ENCODE measurements around the gene DLX5. TPM values are rescaled to one million over a fixed set of nuclear protein-coding genes. Genes with fewer than 3 reads are reported as not detected.

DLX5 gene
- polyA plus RNA-seq, 1 donor (not counting 4 experiments of a cell fraction or from before 2014, with no cell fraction given), result 0.67 TPM

GRCh38 chr7:97001656-97002554 is 22.7 kb downstream of the DLX5 start:
- dilution Hi-C loops (cut with MboI; ENCODE audit: extremely low pct_ligation_motif_present, low sequenced_read_pairs), result no loop called here
- FAIRE-seq, result no peak

DNA sequence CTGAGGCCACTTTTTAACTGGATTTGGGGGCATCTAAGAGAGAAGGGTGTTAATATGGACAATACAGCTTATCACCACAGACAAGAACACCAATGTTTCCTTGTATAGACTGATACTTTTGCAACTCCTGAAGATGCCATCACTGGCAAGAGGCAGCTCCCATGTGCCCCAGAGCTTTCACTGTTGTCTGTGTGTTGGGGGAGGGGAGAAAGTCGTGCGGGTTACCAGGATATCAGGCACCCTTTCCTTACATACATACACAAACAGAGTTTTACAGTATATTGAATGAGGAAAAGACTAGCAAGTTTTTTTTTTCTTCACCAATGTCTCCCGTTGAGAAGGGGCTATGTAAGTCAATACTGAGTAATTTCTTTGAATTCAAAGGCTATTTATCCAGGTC is 23.4 kb downstream of the DLX5 start:
- H3K9me1 ChIP-seq (ENCODE audit: control insufficient read depth, extremely low read depth, insufficient read depth, low read length), result no peaks in the 10 kb centered on the region
- H3K36me3 ChIP-seq (ENCODE audit: control insufficient read depth in 2 of 2, extremely low read depth in 1 of 2, insufficient read depth in 2 of 2, low read length in 2 of 2), result no peaks in the 10 kb centered on the region
- H3K4me1 ChIP-seq (ENCODE audit: control insufficient read depth, extremely low read depth, insufficient read depth, low read length), result peaks cover 5% of the 10 kb centered on the region
- H3K27me3 ChIP-seq (ENCODE audit: control insufficient read depth, extremely low read depth, insufficient read depth, low read length), result peaks cover 93% of the 10 kb centered on the region
- FAIRE-seq (no peak), DNase-seq (ENCODE audit: low read depth, low spot score) (no peak)
- no peak overlapping the region for H3K4me2 ChIP-seq (ENCODE audit: control insufficient read depth, extremely low read depth, insufficient read depth, low read depth, low read length)
- TF ChIP-seq EZH2 (IDR thresholded peaks at IDR 0.05; ENCODE audit: low read length), result no peak
- no peak for TF ChIP-seq CTCF (optimal IDR thresholded peaks at IDR 0.05 in 1 of 3, IDR thresholded peaks at IDR 0.05 in 1 of 3, conservative IDR thresholded peaks at IDR 0.05 in 1 of 3; ENCODE audit: extremely low read depth in 1 of 3, insufficient read depth in 2 of 3, low read length in 3 of 3)
- no peak overlapping the region for H3K9ac ChIP-seq (ENCODE audit: control insufficient read depth, extremely low read depth, insufficient read depth, low read length)
- H2AFZ ChIP-seq (ENCODE audit: control insufficient read depth, low read length), result no peak overlapping the region
- dilution Hi-C loops (cut with MboI; ENCODE audit: extremely low pct_ligation_motif_present, low sequenced_read_pairs), result no loop called here
- no peak overlapping the region for H3K27ac ChIP-seq (ENCODE audit: control insufficient read depth, insufficient read depth, low read length)
- no peaks in the 10 kb centered on the region for H4K20me1 ChIP-seq (ENCODE audit: control insufficient read depth, extremely low read depth, insufficient read depth, low read length)
- no peaks in the 10 kb centered on the region for H3K79me2 ChIP-seq (ENCODE audit: control insufficient read depth, insufficient read depth, low read length)
- no peak overlapping the region for H3K4me3 ChIP-seq (ENCODE audit: control insufficient read depth in 2 of 3, extremely low read depth in 1 of 3, insufficient read depth in 2 of 3, low read depth in 1 of 3, low read length in 3 of 3)
- no peaks in the 10 kb centered on the region for H3K9me3 ChIP-seq (ENCODE audit: control insufficient read depth, low read depth, low read length)

More at GRCh38 chr7:97001656-97002554, 22.7 kb downstream of the DLX5 start:
- Histone ChIP-seq H2AFZ (ENCODE audit: control insufficient read depth, low read length) (no peak overlapping the region), H3K9ac (ENCODE audit: control insufficient read depth, extremely low read depth, insufficient read depth, low read length) (no peak overlapping the region), H3K27me3 (ENCODE audit: control insufficient read depth, extremely low read depth, insufficient read depth, low read length) (peaks cover 90% of the 10 kb centered on the region), H3K79me2 (ENCODE audit: control insufficient read depth, insufficient read depth, low read length) (no peaks in the 10 kb centered on the region), H3K27ac (ENCODE audit: control insufficient read depth, insufficient read depth, low read length) (no peak overlapping the region), H3K4me2 (ENCODE audit: control insufficient read depth, extremely low read depth, insufficient read depth, low read depth, low read length) (no peak overlapping the region), H3K36me3 (ENCODE audit: control insufficient read depth in 2 of 2, extremely low read depth in 1 of 2, insufficient read depth in 2 of 2, low read length in 2 of 2) (no peaks in the 10 kb centered on the region), H4K20me1 (ENCODE audit: control insufficient read depth, extremely low read depth, insufficient read depth, low read length) (no peaks in the 10 kb centered on the region), H3K9me3 (ENCODE audit: control insufficient read depth, low read depth, low read length) (no peaks in the 10 kb centered on the region), H3K9me1 (ENCODE audit: control insufficient read depth, extremely low read depth, insufficient read depth, low read length) (no peaks in the 10 kb centered on the region), H3K4me1 (ENCODE audit: control insufficient read depth, extremely low read depth, insufficient read depth, low read length) (peaks cover 5% of the 10 kb centered on the region), H3K4me3 (ENCODE audit: control insufficient read depth in 2 of 3, extremely low read depth in 1 of 3, insufficient read depth in 2 of 3, low read depth in 1 of 3, low read length in 3 of 3) (no peak overlapping the region)
- no peak for DNase-seq (ENCODE audit: low read depth, low spot score)
- TF ChIP-seq CTCF (optimal IDR thresholded peaks at IDR 0.05 in 1 of 3, IDR thresholded peaks at IDR 0.05 in 1 of 3, conservative IDR thresholded peaks at IDR 0.05 in 1 of 3; ENCODE audit: extremely low read depth in 1 of 3, insufficient read depth in 2 of 3, low read length in 3 of 3) (no peak), EZH2 (IDR thresholded peaks at IDR 0.05; ENCODE audit: low read length) (no peak)

Data from keratinocyte (primary cell).